GM21360 (cell line): ENCODE measurements around the gene OSCP1.

ENCODE experiments used
- ATAC-seq: cut with Tn5 transposase; IDR thresholded peaks from one replicate; pipeline ENCODE4 v1.9.1; 2021; ENCODE audit warnings: mild to moderate bottlenecking, moderate library complexity; ENCODE audit not compliant: unreplicated experiment

OSCP1 gene

DNA sequence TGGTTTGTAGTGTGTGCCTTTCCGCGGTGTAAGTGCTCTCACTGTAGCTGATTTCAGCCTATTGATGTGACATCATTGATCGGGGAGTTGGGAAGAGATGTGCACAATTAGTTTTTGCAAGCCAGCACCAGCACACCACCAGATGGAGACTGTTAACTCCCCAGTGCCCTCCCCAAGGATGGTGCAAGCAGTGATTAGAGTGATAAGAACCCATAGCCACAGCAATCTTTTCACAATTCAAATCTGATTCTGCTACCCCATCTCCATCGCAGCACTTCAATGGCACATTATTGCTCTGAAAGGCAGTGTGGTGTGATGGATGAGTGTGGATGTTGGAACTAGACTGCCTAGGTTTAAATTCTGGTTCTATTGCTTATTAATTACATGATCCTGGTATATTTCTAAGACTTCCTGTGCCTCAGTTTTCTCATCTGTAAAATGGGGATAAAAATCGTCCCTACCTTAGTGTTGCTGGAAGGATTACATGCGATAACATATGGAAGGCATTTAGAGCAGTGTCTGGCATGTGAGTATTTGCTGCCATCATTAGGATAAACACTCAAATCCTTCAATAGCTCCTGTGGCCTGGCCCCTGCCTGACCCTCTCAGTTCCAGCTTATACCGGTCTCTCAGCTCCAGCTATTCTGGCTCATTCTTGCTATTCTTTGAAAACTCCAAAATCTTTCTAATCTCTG is 25.8 kb upstream of the OSCP1 start:
- ATAC-seq, result no peak

DNA sequence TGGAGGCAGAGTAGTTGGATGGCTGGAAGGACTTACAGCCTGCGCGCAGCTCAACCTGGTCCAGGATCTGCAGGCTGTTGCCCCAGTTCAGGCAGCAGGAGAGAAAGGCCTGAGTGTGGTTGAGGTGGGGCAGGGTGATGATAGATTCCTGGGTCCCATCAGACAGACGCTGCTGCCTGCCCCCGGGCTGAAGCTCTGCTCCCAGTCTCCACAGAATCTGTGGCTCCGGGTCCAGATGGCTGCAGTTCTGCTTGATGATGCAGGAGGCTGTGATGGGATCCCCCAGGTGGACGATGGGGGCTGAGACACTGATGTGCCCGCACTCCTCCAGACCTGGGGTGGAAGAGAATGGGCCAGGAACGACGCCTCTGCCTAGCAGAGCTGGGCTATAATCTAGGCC is 25.1 kb upstream of the OSCP1 start:
- ATAC-seq, result no peak

DNA sequence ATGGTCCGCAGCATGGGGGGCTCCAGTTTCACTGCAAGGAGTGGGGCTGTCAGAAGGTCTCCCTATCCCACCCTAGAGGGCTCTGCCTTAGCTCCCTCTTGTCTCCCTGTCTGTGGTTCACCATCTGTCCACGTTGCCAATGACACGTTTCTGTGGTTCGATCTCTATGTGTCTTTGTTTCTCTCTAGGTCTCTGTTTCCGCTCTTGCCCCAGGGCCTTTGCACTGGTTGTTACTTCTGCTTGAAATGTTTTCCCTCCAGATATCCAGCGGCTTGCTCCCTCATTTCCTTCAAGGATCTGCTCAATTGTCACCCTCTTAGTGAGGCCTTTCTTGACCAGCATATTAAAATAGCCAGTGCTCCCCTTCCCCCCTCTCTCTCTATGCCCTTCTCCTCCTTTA is 22.4 kb upstream of the OSCP1 start:
- no peak for ATAC-seq

DNA sequence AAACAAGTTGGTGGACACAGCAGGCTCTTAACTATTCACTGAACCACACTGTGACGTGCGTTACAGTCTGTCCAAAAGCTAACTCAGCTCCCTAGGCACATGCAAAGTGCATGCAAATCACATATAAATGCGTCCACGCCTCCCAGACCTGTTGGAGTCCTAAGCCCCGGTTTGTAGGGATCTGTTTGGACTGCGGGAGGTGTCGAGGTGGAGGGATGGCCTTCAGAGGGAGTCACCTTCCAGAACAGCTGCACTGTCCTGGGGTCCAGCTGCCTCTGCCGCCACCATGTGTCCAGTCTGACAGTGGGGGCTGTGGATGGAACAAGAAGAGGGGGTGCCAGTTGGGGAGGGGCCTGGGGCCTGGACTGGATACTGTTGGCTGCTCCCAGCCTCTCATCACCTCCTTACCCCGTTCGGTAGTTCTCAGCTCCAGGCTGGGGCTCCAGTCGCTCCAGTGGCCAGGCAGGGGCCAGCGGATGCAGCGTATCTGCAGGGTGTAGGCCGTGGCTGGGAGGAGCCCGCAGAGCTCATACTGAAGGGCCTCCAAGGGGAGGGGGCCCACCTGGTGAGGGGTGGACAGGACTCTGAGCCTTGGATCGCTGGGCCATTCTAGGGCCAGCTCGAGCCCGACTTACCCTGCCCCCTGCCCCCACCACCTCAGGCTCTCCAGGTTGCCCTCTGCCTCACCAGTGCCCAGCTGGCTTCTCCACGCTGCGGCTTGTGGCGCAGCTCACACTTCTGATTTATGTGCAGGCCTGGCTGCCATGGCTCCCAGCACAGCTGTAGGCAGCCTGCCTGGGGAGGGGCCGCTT is 21.8 kb upstream of the OSCP1 start:
- no peak for ATAC-seq

DNA sequence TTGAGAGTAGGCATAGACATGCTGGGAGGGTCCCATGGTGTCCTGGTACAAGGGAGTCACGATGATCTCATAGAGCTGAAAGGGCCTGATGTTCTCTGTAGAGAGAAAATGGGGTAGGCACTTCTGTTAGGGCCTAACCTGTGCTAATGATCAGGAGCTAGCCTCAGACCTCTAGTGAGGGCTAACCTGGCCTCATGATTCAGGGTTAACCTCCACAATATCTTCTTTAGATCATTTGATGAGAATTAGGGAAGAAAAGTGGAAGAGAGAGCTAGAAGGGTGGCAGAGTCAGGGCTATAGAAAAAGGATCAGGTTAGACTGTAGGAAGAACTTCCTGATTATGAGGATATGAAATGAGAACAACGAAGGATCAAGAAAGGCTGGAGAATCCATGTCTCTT is 18.9 kb upstream of the OSCP1 start:
- no peak for ATAC-seq

DNA sequence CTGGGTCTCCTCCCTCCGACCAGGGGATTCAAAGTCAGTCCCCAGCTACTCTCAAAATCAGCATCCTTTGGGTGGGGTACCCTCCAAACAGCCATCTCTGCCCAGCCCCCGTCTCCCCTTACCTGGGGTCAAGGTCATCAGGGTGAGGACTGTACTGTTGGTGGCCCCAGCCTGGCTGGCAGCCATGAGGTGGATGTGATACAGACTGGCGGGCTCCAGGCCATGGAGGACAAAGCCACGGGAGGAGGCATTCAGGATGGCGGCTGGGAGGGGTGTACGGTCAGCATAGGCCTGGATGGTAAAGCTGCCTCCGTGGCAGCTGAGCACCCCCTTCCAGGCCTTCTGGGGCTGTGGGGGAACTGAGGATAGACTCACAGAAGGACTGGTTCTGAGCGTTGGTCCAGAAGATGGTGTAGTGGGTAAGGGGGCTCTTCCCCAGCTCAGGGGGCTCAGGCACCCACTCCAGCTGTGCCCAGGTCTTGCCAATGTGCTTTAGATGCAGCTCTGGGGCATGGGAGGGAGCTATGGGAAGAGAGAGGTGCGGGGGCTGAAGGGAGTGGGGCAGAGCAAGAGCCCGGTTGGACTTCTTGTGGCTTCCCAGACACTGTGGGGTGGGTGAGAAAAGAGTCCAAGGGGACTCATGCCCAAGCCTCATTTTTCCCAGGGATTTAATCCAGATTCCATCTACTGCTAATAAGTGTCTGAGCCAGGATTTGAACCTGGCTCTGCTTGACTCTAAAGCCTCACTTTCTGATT is 17.6 kb upstream of the OSCP1 start:
- ATAC-seq, result no peak

DNA sequence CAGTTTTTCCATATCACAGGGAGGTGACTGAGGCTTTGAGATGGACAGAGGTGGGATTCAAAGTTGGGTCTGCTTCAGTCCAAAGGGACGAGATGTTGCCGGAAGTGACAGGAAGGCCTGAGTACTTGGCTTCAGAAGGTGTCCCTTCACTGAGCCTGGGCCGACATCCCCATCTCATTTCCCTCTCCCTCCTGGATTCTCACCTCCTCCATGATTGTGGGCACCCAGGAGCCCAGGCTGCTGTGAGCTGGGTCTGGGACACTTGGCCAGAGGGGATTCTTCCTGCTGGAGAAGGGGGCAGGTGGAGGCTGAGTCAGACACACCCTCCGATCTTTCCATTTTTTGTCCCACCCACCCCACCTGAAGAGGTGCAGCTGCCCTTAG is 16.8 kb upstream of the OSCP1 start:
- ATAC-seq, result no peak

DNA sequence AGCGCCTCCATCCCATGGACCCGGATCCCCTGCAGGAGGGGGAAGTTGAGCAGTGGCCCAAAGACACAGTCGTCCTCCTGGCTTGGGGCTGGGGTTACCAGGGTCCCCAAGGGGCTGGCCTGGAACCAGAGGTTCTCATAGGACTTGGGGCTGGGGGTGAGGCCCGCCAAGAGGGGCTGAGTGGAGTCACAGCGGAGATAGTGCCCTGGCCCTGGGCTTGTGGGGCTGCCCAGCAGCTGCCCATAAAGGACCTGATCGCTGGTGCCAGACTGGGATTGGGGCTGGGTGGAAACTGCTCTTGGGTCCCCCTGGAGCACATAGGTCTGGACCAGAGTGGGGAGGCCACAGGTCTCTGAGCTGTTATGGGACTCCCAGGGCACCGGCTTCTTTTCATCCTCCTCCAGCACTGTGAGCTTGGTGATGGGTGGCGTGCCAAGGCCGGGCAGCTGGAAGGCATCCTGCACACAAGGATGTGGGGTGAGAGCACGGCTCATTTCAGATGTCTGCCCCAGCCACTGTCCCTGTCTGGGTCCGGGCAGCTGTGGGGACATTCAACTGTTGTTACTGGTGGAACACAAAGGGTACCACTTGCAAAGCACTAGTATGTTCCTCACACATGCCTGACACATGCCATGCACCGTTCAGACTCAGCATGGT is 16.2 kb upstream of the OSCP1 start:
- no peak for ATAC-seq

DNA sequence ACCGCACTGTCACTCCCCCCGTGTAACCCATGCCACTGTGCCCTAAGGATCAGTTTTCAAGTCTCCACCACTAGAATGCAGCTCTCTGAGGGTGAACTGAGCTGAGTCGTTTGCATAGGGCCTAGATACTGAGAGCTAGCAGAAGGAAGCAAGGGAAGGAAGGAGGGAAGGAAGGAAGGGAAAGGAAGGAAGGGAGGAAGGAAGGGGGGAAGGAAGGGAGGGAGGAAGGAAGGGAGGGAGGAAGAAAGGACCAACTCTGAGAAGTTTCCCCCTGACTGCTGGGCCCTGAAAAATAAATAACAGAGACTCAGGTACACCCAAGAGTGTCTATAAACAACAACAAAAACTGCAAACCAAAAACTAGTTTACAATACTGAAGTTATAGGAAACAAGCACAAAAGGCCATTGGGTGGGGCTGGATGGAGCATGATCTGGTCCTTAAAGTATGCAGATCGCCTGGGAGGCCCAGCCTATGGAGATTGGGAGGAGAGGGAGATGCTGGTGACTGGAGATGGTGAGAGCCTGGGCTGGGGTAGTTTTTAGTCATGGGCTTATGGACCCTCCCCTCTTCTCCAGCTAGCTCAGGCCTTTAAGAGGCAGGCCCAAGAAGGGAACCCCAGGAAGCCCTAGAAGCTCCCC is 15.6 kb upstream of the OSCP1 start:
- ATAC-seq, result no peak

DNA sequence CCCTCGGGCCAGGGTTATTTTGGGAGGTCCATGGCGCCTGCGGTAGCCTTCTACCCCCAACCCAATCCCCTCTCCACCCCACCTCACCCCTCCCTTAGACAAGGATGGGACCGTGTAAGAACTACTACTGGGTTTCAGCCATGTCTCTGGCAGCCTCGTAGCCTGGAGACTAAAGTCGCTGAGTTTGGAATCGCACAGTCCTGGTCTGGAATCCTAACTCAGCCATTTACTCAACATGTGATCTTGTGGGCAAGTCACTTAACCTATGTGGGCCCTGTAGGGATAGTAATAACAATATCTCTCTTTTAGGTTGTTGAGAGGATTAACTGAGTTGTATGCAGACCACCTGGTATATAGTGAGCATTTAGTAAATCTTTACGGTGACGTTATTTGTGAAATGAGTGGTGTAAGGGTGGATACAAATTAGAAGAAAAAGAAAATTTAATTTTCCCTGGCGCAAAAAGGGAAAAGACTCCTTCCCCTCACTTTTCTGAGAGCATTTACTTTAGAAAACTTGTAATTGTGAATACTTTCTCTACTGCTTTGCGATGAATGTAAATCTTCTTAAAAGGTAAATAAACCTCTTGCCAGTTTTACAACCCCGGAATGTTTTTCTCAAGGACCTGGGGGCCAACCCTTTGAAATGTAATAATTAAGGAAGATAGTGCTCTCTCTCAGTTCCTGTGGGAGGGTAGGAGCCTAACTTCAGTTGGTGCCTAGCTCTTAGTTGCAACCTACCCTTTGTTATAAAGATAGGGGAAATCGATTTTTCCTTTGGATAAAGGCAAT is 14.5 kb upstream of the OSCP1 start:
- no peak for ATAC-seq

DNA sequence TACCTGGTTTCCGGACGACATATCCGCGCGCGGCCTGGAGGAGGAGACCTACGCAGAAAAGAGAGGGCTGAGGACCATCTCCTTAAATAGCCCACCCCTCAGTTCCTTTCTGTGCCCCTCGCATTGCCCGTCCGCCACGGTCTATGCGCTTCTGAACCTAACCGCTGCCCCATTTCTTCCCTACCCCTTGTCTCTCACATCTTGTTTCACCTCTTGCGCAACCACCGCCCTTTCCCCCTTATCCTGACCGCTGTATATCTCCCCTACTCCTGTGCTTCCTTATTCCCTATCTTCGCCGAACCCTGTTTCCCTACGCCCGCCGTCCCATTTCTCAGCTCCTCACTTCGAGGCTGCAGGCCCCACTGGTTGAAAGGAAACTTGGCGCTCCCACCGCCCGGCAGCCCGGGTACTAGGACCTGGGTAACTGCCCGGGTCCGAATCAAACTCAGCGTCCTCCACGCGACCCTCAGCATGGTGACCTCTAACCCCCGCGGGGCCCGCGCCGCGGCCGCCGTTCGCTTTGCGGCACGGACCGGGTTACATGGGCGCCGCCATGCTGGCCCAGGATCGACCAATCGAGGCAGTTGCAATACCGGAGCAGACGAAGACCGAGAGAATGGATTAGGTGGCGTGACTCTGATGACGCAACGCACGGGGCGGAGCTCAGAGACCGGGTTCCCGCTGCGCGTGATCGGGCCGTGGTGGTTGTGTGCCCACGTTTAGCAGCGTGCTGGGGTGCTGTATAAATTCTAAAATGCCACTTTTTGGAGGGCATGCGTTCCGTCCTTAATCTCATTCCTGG is 13.8 kb upstream of the OSCP1 start, which contains the start of gene MRPS15:
Gene MRPS15 (minus strand): TSS at position 582 of the 802 bp plus-strand sequence. CDS start 109 bp downstream, at position 473.
- ATAC-seq, result peak; percentile 91

DNA sequence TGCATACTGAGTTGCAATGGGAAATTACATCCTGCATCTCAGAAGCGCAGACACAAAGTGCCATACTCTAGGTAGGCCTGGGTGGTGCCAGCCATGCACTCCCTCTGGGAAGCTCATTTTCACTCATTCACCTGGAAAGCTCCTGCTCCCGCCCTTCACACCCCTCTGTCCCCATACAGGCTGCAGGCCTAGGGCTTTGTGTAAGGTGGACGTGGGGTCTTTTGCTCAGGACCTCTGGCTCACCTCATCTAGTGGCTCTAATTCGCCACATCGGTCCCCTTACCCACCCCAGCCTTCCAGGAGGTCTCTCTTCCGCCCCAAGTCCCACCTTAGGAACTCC is 13.2 kb upstream of the OSCP1 start:
- ATAC-seq, result no peak

DNA sequence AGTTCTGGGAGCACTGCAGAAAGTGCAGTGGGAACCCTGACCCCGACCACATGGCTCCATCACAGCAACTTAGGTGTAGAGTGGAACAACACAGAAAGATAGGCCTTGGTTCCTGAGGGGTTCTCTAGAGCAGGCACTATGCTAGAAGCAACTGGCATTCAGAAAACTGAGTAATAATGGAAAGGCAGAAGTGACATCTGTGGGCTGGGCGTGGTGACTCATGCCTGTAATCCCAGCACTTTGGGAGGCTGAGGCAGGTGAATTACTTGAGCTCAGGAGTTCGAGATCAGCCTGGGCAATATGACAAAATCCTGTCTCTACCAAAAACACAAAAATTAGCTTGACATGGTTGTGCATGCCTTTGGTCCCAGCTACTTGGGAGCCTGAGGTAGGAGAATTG is 8.7 kb upstream of the OSCP1 start:
- no peak for ATAC-seq

DNA sequence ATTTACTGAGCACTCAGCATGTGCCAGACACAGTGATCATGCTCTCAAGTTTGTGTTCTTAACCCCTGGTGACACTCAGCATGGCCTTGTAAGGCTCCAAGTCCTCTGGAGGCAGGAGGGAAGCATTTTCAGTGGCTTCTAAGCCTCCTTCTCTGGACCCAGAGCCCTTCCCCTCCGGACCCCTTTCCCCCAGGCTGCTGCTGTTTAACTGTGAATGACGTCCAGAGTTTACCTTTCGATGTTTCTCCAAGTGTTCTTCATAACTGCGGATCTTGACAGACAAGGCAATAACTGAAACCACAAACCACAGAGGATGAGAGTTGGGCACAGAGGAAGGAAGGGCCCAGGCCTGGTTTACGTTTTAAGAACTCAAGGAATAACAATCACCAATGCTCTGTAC is 7.4 kb upstream of the OSCP1 start:
- no peak for ATAC-seq

DNA sequence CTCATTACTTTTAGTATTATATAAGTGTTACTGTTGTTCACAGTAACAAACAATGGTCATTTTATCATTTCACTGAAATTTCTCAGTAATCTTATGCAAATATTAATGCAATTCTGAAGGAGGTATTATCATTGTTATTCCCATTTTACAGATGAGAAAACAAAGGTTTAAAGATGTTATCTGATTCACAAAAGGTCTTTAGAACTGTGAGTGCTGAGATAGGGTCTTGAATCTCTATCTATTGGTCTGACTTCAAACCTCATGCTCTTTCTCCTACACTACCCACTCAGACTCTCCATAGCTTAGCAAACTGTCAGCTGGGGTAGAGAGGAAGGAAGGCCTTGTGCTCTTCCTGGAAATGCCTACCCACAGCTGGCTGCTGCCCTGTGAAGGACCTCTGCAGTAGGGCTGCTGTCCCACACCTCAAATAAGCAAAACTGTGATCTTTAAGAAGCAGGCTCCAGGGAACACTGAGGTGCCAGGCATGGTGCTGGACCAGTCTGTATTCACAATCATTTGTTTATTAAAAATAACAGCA is 6.2 kb upstream of the OSCP1 start:
- ATAC-seq, result no peak

DNA sequence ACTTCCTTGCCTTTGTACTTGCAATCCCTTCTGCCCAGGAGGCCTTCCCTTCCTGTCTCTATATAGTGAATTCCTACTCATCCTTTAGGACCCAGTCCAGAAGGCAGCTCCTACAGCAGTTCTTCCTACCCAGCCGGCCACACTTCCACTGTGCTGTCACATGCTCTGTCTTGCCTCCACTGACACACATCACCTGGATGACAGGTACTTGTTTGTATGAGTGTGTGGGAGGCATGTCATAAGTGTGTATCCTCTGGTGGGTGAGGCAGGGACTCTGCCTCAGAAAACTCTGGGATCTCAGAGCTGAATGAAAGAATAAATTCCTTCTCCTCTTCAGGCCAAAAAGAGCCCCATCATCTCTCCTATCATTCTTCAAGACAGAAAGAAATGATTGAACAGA is 5.1 kb upstream of the OSCP1 start:
- ATAC-seq, result no peak

DNA sequence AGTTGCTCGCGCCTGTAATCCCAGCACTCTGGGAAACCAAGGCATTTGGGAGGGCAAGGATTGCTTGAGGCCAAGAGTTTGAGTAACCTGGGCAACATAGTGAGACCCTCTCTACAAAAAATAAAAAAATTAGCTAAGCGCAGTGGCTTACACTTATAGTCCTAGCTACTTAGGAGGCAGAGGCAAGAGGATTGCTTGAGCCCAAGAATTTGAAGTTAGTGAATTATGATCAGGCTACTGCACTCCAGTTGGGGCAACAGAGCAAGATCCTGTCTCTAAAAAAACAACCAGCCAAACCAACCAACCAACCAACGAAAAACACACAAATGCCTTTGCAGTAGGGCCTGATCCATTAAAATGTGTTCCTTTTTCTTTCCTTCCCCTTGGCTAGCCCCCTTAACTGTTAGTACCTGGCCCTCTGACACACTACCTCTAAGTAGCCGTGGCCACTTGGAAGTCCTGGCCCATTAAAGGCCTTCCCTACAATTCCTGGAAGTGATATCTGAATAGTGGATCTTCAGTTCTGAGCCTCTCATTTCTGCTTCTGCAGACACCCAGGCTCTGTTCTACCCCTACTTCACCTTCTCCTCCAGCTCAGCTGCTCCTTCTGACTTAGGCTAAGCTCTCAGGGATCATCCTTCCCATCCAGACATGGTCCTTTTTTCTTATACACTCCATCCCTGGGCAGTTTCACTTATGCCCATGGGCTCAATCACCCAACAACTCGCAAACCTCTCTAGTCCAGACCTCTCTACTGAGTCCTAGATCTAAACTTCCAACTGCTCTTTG is 3.5 kb upstream of the OSCP1 start:
- ATAC-seq, result no peak

DNA sequence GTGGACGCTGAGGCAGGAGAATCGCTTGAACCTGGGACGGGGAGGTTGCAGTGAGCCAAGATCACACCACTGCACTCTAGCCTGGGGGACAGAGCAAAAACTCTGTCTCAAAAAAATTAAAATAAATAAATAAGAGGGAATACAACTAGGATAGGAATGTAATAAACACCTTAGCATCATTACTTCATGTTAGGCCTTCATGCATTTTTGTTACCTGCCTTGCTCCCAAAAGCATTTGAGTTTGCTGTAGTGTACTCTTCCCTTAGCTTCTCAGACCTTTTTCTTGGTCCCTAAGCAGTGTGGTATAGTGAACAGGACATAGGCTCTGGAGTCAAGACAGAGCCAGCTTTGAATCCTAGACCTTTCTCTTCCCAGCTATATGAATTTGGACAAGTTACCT is 2.8 kb upstream of the OSCP1 start:
- ATAC-seq, result no peak
